Motor neuron (in vitro differentiated cells): ENCODE measurements around the gene BCAR3. TPM values are rescaled to one million over a fixed set of nuclear protein-coding genes. Genes with fewer than 3 reads are reported as not detected.

Experiments used
- ATAC-seq, 8 experiments: fragments of 200-7000 bp; cut with Tn5 transposase; replicated peaks in 6 of 8; 2 replicates each; pipeline ENCODE4 v1.8.0; 2021; ENCODE audit warnings: mild to moderate bottlenecking in 8 of 8, moderate library complexity in 8 of 8
- H3K27ac ChIP-seq, 2 donors: fragments of 250-450 bp; sonication (Bioruptor Pico); 2 replicates each; pipeline ENCODE4 v1.9.0; 2021; ENCODE audit warnings: antibody characterized with exemption in 2 of 2, mild to moderate bottlenecking in 2 of 2, moderate library complexity in 1 of 2
- H3K4me1 ChIP-seq, 2 donors: fragments of 250-450 bp; sonication (Bioruptor Pico); replicated peaks in 1 of 2; 2 replicates each; pipeline ENCODE4 v1.6.1; 2021; ENCODE audit warnings: antibody characterized with exemption in 2 of 2, mild to moderate bottlenecking in 2 of 2, moderate library complexity in 1 of 2
- H3K4me3 ChIP-seq, 5 donors: fragments of 250-450 bp; sonication (Bioruptor Pico); 2 replicates each; pipeline ENCODE4 v1.9.0; 2021; ENCODE audit warnings: antibody characterized with exemption in 5 of 5, mild to moderate bottlenecking in 5 of 5, moderate library complexity in 4 of 5
- WGBS, 10 experiments: fragments of 450-650 bp; shearing (Covaris generic); methylation state at CpG; one replicate each; pipeline ENCODE4 v1.0.0; 2022; 5-methylcytosine and 5-hydroxymethylcytosine counted together
- in situ Hi-C, 9 experiments: fragments of 400-800 bp; cut with MboI; loops; one replicate each; pipeline ENCODE4 v1.15.0; 2021; ENCODE audit warnings: low sequenced_read_pairs in 9 of 9, low pct_unique_long_range_greater_than_20kb in 2 of 9; ENCODE audit not compliant: unreplicated experiment in 9 of 9
- total RNA-seq, 8 experiments: library from RNA; unstranded; fragments of 300-600 nt; gene quantifications; 2 replicates each; pipeline versions ENCODE4 v1.2.3 to v1.2.4, GENCODE V29; 2022

The BCAR3 gene
- total RNA-seq, 8 experiments from 2014 or later: 7.9 to 49.4 (median 20.3) TPM

DNA sequence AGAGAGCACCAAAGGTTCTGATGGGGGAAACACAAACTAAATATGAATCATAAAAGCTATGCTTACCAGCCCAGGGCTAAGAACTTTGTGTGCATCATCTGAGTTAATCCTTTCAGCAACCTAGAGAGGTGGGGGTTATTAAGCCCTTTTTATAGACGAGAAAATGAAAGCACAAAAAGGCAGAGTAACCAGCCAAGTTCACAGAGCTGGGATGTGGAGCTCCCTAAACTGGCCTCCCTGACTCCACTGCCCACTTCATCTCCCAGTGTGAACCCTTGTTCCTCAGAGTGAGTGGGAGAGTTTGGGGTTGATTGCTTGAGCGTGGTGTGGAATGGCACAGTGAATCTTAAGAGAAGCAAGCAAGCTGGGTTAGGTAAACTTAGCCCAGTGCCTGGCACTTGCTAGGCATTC, 10.8 kb upstream of the BCAR3 start:
- Histone ChIP-seq H3K27ac (no peak overlapping the region), H3K4me3 (no peak overlapping the region), H3K4me1 (peaks cover 42 to 43% of the 10 kb centered on the region in 2 donors)
- 0 to 80% (median 45%) methylated on average over 1 to 2 of the region's 2 CpGs; no CpG with 5 or more reads in 4 of the 10 experiments for WGBS, 10 experiments
- in situ Hi-C loops: no loop called here
- peak in 1 of 8 experiments; percentile 1 for ATAC-seq

DNA sequence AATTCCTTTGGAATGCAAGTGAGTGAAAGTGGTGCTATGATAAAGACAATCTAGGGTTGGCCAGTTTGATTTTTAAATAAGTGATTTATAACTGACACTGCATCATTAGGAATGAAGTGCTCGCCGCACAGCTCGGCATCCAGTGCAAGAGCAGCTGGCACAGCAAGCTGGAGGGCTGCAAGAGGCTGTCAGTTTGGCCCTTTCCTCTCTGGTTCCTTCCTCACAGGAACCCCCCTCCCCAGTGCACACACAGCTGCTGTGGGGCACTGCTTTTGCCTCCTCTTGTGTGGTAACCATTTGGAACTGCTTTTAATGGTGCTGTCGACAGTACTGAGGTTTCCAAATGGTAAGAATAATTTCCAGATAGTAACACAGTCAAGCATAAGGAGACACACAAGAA, 10.4 kb upstream of the BCAR3 start:
- ATAC-seq: peak; percentile 7 to 12 (median 10)
- in situ Hi-C loops: no loop called here
- 0 to 80% (median 21%) methylated on average over 1 to 4 of the region's 4 CpGs; no CpG with 5 or more reads in 2 of the 10 experiments for WGBS, 10 experiments

GRCh38 chr1:93690921-93691789, 9.5 kb upstream of the BCAR3 start:
- ATAC-seq: peak; percentile 9 to 49 (median 34)

More for the DNA sequence above, 10.4 kb upstream of the BCAR3 start:
- Histone ChIP-seq H3K4me1 (peaks cover 42 to 43% of the 10 kb centered on the region in 2 donors), H3K4me3 (no peak overlapping the region), H3K27ac (no peak overlapping the region)

GRCh38 chr1:93690341-93690740, 8.7 kb upstream of the BCAR3 start:
- in situ Hi-C loops: no loop called here
- no peak for ATAC-seq
- Histone ChIP-seq H3K4me1 (peaks cover 42 to 43% of the 10 kb centered on the region in 2 donors), H3K27ac (no peak overlapping the region), H3K4me3 (no peak overlapping the region)

More at GRCh38 chr1:93690921-93691789, 9.5 kb upstream of the BCAR3 start:
- H3K4me1 ChIP-seq: peaks cover 42 to 43% of the 10 kb centered on the region in 2 donors
- in situ Hi-C loops: no loop called here
- H3K27ac ChIP-seq: peak overlapping the region in 1 of 2 donors; percentile 43
- WGBS, 10 experiments: 42 to 100% (median 60%) methylated on average over 1 to 4 of the region's 4 CpGs
- H3K4me3 ChIP-seq: no peak overlapping the region

DNA sequence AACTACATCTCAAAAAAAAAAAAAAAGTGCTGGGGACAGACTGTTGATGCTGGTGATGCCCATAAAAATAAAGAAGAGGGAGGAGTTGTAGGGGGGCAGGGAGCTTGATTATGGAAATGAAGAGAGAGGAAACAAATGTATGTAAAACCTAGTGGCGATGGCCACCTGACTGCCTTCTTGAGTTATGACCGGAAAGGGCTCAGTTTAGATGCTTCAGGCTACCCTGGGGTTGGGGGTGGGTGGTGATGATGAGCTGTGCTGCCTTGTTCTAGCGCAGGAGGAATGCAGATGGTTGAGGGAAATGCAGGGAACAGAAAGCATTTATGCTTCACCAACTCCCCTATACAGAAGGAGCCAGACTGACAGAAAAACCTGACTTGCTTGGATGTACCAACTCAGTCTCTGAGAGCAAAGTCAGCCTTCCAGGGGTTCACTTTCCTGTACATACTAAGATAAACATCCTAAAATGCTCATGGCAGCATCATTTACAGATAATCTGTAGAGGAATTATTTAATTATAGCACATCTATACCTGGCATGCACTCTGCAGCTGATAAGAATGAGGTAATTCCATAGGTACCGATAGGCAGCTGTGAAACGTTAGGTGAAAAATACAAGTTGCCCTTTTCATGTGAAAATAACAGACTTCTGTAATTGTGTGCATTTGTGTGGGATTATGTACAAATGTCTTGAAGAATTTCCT, 8.0 kb upstream of the BCAR3 start:
- peak; percentile 29 to 91 (median 75) for ATAC-seq
- 20 to 100% (median 58%) methylated on average over 1 to 4 of the region's 5 CpGs for WGBS, 10 experiments
- no peak overlapping the region for H3K4me3 ChIP-seq
- peak overlapping the region in 1 of 2 donors; percentile 26 for H3K27ac ChIP-seq
- peaks cover 42 to 43% of the 10 kb centered on the region in 2 donors for H3K4me1 ChIP-seq
- in situ Hi-C loops: no loop called here

GRCh38 chr1:93687542-93687941, 5.9 kb upstream of the BCAR3 start:
- no peak for ATAC-seq
- Histone ChIP-seq H3K27ac (no peak overlapping the region), H3K4me3 (no peak overlapping the region), H3K4me1 (peaks cover 34 to 36% of the 10 kb centered on the region in 2 donors)
- 60 to 92% (median 85%) methylated on average over 2 of the region's 2 CpGs; no CpG with 5 or more reads in 4 of the 10 experiments for WGBS, 10 experiments
- in situ Hi-C loops: no loop called here

DNA sequence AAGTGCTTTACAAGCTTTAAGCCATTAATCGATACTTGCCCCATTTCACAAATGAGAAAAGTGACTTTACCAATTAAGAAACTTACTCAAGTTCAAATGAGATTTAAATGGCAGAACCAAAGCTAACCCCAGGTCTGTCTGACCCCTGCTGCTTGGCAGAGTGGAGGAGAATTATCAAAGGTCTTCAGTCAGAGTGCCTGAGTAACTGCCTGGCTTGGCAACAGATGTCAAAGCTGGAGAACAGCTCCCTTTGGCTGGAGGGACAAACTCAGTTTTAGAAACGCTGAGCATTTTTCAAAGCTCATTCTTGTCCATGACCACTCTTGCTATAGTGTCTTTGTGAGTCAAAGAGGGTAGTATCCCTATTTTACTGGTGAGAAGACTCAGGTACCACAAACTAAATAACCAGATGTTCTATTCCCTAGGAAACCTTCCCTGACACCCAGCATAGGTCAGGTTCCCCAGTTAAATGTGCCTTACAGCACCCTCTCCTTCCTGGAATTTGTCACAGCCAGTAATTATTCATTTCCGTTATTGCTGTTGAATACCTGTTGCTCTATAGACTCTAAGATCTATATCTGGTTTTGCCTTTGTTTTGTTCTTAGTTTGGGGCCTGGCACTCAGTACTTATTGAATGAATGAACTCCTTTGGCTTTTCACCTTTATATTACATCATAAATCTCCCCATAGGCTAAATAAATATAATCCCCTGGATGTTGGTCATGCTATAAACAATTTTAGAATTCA, 5.0 kb upstream of the BCAR3 start:
- 72 to 97% (median 85%) methylated on average over 1 to 3 of the region's 3 CpGs; no CpG with 5 or more reads in 1 of the 10 experiments for WGBS, 10 experiments

DNA sequence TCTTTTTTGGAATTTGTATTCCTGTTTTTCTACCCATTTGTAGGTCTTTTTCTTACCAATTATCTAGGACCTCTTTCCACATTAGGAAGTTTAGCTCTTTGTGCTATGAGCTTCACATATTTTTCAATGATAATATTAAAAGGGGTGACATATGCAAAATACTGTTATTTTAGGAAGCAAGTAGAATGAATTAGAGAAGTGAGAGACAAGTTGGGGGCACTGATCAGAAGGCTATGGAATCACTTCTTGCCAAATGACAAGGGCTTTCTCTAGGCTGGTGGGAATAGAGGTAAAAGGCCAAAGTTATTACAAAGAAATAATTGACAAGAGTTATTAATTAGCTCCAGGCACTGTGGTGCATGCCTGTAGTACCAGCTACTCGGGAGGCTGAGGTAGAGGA, 4.3 kb upstream of the BCAR3 start:
- in situ Hi-C loops: no loop called here
- no peak overlapping the region for H3K27ac ChIP-seq
- WGBS, 10 experiments: 20 to 100% (median 71%) methylated on average over 1 of the region's 1 CpG; no CpG with 5 or more reads in 3 of the 10 experiments
- peaks cover 24% of the 10 kb centered on the region in 2 donors for H3K4me1 ChIP-seq
- no peak overlapping the region for H3K4me3 ChIP-seq
- no peak for ATAC-seq

More for the DNA sequence above, 5.0 kb upstream of the BCAR3 start:
- peaks cover 31% of the 10 kb centered on the region in 2 donors for H3K4me1 ChIP-seq
- no peak overlapping the region for H3K27ac ChIP-seq
- in situ Hi-C loops: no loop called here
- ATAC-seq: no peak
- no peak overlapping the region for H3K4me3 ChIP-seq

- no peak for ATAC-seq
- WGBS, 10 experiments: 33 to 100% (median 87%) methylated on average over 1 to 2 of the region's 2 CpGs
- no peak overlapping the region for H3K27ac ChIP-seq
- in situ Hi-C loops: no loop called here
- no peak overlapping the region for H3K4me3 ChIP-seq
- peaks cover 22 to 29% of the 10 kb centered on the region in 2 donors for H3K4me1 ChIP-seq
Observed at GRCh38 chr1:93683234-93683633, 1.6 kb upstream of the BCAR3 start.

GRCh38 chr1:93681989-93682412, 364 bp upstream of the BCAR3 start:
- Histone ChIP-seq H3K27ac (peak overlapping the region; percentile 68 to 85), H3K4me3 (peak overlapping the region; percentile 51 to 78 (median 69)), H3K4me1 (peaks cover 34 to 41% of the 10 kb centered on the region in 2 donors)
- WGBS, 10 experiments: 3 to 100% (median 32%) methylated on average over 2 to 12 of the region's 12 CpGs; no CpG with 5 or more reads in 3 of the 10 experiments
- ATAC-seq: no peak
- in situ Hi-C loops: no loop called here

DNA sequence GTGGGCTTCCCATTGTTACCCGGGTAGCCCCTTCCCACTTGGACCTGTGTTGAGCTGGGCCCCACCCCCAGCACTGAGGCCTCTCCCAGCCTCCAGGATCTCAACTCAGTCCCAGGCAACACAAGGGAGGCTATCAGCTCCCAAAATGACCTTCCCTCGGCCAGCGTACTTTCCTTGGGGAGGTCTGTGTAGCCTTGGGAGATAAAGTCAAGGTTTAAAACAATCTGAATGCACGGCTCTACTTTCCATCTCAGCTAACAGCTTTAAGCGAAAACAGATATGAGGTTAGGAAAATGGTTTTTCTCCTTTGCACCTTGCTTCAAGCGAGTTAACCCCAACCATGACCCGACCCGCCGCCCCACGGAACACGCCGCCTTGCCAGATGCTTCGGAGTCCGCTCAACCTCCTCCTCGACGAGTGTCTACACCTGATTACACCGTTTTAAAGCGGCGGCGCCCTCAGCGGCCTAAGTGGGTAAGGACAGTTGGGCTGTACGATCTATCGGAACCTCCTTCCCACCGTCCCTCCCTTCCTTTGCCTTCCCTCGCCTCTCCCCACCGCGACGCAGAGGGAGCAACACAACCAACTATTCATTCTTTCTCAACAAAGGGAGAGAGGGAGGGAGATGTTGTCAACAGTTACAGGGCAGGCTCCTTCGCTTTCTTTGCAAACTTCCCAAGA, 1.1 kb downstream of the BCAR3 start:
- in situ Hi-C loops: no loop called here
- H3K27ac ChIP-seq: peak overlapping the region; percentile 68 to 85
- WGBS, 10 experiments: 0 to 40% (median 13%) methylated on average over 1 to 20 of the region's 29 CpGs; no CpG with 5 or more reads in 1 of the 10 experiments

DNA sequence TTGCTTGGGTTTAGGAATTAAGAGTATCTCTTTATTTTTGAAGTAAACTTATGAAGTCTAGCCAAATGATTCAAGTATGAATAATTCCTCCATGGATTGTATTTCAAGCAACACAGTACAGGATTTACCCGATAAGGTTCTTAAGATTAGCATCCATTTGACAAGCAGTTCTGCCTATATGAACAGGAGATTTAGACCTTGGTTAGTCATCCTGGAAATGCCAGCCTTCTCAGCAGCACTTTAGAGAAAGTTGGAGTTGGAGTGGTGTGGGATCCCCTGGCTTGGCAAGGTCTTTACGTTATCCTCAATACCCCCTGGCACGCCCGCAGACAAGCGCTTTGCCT, 1.6 kb downstream of the BCAR3 start:
- 10 to 53% (median 31%) methylated on average over 1 to 5 of the region's 5 CpGs; no CpG with 5 or more reads in 4 of the 10 experiments for WGBS, 10 experiments
- Histone ChIP-seq H3K4me1 (peaks cover 54 to 59% of the 10 kb centered on the region in 2 donors), H3K4me3 (peak overlapping the region; percentile 51 to 78 (median 69)), H3K27ac (peak overlapping the region; percentile 0 to 85)
- ATAC-seq: no peak
- in situ Hi-C loops: no loop called here

More for the DNA sequence above, 1.1 kb downstream of the BCAR3 start:
- peak overlapping the region; percentile 51 to 78 (median 69) for H3K4me3 ChIP-seq
- peaks cover 49 to 54% of the 10 kb centered on the region in 2 donors for H3K4me1 ChIP-seq
- ATAC-seq: peak; percentile 79 to 88 (median 86)
